ENCODE data around the gene GALNT9.

DNA sequence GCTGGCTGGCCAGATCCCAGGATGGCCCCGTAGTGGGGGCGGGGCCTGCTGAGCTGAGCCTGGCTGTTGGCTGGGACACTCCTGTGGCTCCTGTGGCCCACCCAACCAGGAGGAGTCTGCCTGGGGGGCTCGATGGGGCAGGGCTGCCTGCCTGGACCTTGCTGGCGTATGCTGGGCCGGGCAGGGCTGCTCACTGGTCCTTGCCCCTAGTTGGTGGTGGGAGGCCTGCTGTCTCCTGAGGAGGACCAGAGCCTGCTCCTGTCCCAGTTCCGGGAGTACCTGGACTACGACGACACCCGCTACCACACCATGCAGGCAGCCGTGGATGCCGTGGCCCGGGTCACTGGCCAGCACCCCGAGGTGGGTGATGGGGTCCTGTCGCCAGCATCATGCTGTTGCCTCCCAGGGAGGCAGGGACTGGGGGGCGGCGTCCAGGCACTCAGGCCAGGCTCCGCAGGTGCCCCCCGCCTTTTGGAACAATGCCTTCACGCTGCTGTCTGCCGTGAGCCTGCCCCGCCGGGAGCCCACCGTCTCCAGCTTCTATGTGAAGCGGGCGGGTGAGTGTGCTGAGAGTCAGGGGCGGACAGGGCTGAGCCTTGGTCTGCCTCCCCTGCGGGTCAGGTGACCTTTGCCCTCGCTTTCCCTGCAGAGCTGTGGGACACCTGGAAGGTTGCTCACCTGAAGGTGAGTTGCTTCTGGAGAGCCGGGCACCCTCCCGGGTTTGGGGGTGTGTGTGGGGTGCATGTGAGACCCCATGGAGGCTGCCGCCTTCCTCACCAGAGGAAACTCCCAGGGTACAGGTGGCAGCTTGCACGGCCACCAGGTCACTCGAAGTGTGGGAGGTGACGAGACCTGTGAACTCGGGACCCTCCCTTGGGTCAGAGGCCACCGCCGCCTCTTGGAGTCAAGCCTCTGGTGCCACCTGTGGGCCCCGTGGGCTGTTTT lies 181.7 kb downstream of the GALNT9 start:
- no peak for TF ChIP-seq EZH2 (IDR thresholded peaks at IDR 0.05; ENCODE audit: low read length, unreplicated experiment)
- TF ChIP-seq, protein P1, sequence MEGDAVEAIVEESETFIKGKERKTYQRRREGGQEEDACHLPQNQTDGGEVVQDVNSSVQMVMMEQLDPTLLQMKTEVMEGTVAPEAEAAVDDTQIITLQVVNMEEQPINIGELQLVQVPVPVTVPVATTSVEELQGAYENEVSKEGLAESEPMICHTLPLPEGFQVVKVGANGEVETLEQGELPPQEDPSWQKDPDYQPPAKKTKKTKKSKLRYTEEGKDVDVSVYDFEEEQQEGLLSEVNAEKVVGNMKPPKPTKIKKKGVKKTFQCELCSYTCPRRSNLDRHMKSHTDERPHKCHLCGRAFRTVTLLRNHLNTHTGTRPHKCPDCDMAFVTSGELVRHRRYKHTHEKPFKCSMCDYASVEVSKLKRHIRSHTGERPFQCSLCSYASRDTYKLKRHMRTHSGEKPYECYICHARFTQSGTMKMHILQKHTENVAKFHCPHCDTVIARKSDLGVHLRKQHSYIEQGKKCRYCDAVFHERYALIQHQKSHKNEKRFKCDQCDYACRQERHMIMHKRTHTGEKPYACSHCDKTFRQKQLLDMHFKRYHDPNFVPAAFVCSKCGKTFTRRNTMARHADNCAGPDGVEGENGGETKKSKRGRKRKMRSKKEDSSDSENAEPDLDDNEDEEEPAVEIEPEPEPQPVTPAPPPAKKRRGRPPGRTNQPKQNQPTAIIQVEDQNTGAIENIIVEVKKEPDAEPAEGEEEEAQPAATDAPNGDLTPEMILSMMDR (conservative IDR thresholded peaks at IDR 0.05; ENCODE audit: low read depth, low read length) = no peak
